GM12864 (cell line): ENCODE measurements around the gene SMARCC1.

Experiments
- DNase-seq: peaks from one replicate; pipeline ENCODE4 v3.0.0-alpha.2; 2011; ENCODE audit warnings: low read depth
- H3K4me3 ChIP-seq: 2 replicates; pipeline ENCODE4 v1.5.1; 2011; ENCODE audit warnings: mild to moderate bottlenecking, low read depth, low read length, control low read depth
- TF ChIP-seq, protein P1 (sequence below): IDR thresholded peaks from 2 replicates; pipeline ENCODE4 v1.5.1; 2011; ENCODE audit warnings: low read depth, mild to moderate bottlenecking, moderate library complexity, low read length, control low read depth, inconsistent platforms; ENCODE audit errors: missing control alignments

Gene SMARCC1

DNA sequence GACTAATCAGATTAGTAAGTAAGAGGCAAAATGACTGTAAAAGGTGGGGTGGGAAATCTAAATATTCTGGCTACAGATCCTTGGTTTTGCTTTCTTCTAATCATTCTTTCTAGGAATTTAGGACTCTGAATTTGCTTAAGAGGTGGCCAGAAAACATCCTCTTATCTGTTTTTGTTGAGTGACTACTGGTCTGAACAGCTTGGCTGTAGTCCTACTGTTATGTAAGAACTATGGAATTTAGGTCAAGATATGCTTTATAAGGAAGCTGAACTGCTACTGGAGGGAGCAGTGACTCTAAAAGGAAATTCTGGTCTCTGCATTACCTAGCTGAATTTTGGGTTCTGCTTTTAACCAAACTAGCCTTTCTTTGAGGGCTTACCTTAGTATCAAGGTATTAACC is 169.5 kb downstream of the SMARCC1 start:
- TF ChIP-seq, protein P1, sequence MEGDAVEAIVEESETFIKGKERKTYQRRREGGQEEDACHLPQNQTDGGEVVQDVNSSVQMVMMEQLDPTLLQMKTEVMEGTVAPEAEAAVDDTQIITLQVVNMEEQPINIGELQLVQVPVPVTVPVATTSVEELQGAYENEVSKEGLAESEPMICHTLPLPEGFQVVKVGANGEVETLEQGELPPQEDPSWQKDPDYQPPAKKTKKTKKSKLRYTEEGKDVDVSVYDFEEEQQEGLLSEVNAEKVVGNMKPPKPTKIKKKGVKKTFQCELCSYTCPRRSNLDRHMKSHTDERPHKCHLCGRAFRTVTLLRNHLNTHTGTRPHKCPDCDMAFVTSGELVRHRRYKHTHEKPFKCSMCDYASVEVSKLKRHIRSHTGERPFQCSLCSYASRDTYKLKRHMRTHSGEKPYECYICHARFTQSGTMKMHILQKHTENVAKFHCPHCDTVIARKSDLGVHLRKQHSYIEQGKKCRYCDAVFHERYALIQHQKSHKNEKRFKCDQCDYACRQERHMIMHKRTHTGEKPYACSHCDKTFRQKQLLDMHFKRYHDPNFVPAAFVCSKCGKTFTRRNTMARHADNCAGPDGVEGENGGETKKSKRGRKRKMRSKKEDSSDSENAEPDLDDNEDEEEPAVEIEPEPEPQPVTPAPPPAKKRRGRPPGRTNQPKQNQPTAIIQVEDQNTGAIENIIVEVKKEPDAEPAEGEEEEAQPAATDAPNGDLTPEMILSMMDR, result no peak
- H3K4me3 ChIP-seq, result no peak overlapping the region
- no peak for DNase-seq

DNA sequence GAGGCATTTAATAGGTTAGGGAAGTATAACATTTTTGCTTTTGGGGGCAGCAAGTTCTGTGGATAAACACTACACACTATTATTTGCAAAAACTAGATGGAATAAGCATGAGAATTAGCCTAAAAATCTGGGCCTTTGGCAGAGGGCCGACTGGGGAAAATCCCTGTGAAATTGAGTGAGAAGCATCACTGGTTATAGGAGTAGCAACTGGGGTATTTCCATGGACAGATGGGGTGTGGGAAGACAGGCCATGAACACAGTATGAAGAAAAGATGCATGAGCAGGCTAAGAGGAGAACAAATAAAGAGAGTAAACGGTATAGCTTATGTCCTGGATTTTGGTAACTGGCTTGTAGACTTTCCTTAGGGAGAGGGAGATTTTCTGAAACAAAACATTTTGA is 170.1 kb downstream of the SMARCC1 start:
- TF ChIP-seq, protein P1, result no peak
- DNase-seq, result no peak
- no peak overlapping the region for H3K4me3 ChIP-seq

DNA sequence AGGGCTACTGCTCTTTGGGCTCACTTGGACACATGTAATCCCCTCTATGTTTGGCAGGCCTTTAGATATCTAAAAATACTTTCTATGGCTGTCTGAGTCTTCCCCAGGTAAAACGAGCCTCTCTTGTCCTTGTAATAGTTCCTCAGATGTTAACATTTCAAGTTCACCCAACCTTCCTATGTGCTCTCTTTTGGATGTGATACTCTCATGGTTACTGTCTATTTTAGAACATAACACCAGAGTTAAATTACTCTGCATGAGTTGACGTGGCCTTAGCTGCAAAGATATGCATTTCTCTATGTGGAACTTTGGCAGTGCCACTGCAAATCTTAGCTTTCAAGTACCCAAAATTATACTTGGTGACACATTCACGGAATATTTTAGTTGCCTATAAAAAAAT is 171.1 kb downstream of the SMARCC1 start:
- H3K4me3 ChIP-seq, result no peak overlapping the region
- TF ChIP-seq, protein P1, result no peak
- no peak for DNase-seq

DNA sequence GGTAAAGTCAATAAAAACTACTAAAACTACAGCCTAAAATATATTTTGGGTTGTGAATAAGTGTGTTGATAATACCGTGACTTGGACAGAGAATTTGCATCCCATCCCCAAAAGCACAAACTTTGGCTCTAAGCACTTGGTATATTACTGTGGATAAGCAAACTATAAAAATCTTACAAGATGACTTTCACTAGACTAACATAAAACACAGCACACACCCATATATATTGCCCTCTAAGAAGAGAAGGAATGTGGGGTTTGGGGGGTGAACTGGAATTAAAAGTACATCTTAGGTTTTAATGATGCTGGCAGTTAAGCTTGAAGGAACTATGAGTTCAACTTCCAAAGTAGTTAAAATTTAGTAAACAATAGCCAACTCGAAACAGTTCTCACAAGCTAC is 174.4 kb downstream of the SMARCC1 start:
- no peak for DNase-seq
- TF ChIP-seq, protein P1, result no peak
- no peak overlapping the region for H3K4me3 ChIP-seq

DNA sequence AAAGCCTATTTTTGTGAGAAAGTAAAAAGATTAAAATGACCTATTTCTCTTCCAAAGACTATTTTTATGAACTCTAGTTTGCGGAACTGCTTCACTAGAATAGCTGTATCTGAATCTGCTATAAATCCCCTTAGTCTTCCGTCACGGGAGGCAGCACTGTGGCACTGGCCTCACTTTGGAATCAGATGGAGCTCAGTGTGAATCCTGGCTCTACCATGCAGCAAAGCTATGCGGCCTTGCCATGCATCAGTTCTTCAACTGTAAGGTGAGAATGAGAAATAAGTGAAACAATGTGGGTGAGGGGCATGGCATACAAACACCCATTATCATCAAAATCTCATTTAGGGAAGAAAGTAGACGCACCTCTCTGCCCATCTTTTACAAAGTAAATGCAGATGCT is 175.5 kb downstream of the SMARCC1 start:
- H3K4me3 ChIP-seq, result no peak overlapping the region
- no peak for DNase-seq
- TF ChIP-seq, protein P1, result no peak

DNA sequence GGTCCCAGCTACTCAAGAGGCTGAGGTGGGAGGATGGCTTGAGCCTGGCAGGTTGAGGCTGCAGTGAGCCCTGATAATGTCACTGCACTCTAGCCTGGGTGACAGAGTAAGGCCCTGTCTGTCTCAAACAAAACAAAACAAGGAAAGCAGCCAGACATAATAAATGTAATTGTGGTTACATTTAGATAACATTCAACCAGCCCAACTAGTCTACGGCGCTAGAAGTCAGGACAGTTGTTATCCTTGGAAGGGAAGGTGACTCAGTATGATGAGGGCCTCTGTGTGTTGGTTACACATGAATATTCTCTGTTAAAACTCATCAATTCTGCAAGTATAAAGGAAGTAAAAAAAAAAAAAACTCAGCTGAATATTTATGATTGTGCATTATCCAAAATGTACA is 176.0 kb downstream of the SMARCC1 start:
- no peak for DNase-seq
- H3K4me3 ChIP-seq, result no peak overlapping the region
- TF ChIP-seq, protein P1, result no peak

DNA sequence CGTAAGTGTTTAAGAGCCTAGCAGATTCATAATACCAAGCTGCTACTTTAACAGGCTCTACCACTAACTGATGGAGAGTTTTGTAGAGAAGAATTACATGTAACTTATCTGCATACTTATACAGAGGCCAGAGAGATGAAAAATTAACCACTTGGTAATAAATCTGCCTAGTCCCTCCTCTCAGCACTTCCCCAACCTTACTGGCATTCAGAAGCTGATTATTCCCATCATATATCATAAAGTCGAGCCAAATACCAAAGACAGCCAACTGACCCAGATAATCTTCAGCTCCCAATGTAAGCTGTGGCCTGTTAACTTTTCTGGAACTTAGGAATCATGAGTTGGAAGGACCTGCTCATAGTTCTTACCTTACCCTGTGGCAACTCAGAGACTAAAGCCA is 177.5 kb downstream of the SMARCC1 start:
- TF ChIP-seq, protein P1, result no peak
- DNase-seq, result no peak
- H3K4me3 ChIP-seq, result no peak overlapping the region
